GM19193 (cell line): ENCODE data around the gene ZC3H6.

Source experiments
- POLR2A ChIP-seq: IDR thresholded peaks from 4 replicates; pipeline ENCODE4 v1.6.1; 2011; ENCODE audit not compliant: insufficient read depth, insufficient read length; ENCODE audit errors: extremely low read depth

Gene ZC3H6

DNA sequence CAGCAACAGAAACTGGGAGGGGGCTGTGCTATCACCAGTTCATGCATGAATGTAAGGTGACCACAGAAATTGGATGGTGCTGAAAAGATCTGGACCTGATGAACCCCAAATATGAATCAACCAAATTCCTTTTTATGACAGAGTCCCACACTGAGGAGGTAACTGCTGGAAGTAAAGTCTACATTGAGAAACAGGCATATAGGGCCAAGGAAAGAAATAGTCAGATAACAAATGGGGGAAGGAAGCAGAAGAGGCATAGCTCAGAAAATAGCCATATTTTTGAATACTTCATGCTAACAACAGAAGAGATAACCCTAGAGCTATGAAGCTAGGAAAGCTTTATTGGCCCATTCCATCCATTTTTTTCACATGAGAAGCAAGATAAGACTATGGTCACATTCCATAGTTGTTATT lies 25.8 kb downstream of the ZC3H6 start:
- TF ChIP-seq POLR2A, result no peak

DNA sequence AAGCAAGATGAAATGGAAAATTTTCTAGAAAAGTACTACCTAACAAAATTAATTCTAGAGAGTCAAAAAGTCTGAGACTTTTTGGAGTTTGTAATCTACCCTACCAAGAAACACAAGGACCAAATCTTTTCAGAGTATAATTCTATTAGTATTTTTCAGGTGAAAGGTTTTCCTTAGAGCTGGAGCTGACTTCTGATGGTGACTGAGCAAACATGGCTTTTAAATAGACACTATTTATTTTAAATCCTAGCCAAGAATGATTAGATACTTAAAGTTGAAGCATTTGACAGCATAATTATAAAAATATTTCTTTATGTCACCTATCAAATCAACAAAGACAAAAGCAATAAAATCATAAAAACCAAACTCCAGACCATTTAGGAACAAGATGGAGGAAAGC lies 26.6 kb downstream of the ZC3H6 start:
- no peak for TF ChIP-seq POLR2A

- TF ChIP-seq POLR2A, result no peak
Measured at GRCh38 chr2:112304298-112304941, 29.0 kb downstream of the ZC3H6 start.

- TF ChIP-seq POLR2A, result no peak
Measured at GRCh38 chr2:112305132-112305531, 29.7 kb downstream of the ZC3H6 start.

GRCh38 chr2:112310906-112311305 lies 35.5 kb downstream of the ZC3H6 start:
- no peak for TF ChIP-seq POLR2A

DNA sequence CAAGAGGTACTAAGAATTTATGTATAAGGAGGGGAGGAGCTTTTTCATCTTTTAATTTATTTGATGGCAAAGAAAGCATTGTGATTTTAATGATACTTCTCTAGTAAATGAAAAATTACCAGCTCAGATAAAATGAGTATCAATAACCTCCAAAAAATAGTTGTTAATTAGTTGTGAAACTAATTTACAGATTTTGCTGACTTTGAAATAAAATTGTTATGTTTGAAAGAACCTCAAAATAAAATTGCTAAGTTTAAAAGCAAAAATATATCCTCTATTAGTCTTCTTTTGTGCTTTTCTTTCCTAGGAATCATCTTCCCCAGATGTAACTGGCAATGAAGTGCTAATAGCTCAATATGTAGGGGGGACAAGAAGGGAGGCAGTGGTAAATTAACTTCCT lies 36.5 kb downstream of the ZC3H6 start:
- no peak for TF ChIP-seq POLR2A

DNA sequence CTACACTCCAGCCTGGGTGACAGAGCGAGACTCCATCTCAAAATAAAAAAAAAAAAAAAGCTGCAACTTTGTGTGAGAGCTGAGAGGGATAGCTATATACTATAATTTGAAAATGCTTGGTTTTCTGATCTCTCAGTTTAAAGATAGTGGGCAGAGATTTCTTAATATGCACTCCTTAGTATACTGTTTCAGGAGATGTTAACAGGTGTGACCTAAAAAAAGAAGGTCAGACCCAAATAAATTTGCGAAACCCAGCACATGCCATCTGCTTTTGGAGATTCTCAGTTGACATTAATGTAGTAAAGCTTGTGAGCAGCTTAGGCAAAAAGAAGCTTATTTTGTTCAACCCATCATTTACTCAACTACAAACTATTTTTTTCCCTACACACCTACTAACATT lies 37.4 kb downstream of the ZC3H6 start:
- no peak for TF ChIP-seq POLR2A

- no peak for TF ChIP-seq POLR2A
Measured at GRCh38 chr2:112314856-112315255, 39.5 kb downstream of the ZC3H6 start.

- no peak for TF ChIP-seq POLR2A
Measured at GRCh38 chr2:112317303-112318158, 42.1 kb downstream of the ZC3H6 start.

GRCh38 chr2:112318515-112318914 lies 43.1 kb downstream of the ZC3H6 start:
- TF ChIP-seq POLR2A, result no peak

DNA sequence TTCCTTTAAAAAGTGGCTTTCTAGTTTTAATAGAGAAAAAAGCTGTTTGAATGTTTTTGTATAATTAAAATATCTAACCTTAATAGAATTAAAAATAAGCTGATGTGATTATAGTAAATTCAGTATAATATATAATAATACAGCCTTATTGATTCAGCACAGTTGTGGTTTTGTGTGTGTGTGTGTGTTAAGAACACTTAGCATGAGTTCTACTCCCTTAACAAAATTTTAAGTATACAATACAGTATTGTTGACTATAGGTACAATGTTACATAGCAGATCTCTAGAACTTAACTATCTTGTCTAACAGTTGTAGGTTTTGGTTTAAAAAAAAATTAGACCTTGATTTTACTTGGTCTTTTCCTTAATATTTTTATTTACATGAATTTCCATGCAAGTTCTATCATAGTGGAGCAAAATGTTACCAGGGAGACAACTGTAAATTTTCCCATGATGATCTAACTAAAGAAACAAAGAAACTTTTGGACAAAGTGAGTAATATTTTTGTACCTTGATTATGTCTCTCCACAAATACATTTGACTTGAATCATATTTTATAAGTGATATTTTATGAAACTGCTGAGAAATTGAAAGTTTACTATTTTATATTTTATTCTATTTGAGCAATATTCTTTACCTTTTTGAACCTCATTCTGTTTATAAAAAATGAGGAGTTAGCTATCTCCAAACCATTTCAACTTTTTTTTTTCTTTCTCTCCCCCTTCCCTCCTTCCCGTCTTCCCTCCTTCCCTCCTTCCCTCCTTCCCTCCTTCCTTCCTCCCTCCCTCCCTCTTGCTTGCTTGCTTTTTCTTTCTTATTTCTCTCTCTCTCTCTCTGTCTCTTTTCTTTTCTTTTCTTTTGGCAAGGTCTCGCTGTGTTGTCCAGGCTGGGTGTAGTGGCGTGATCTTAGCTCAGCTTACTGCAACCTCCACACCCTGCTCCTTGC lies 46.3 kb downstream of the ZC3H6 start:
- TF ChIP-seq POLR2A, result no peak

- no peak for TF ChIP-seq POLR2A
Measured at GRCh38 chr2:112322919-112323318, 47.5 kb downstream of the ZC3H6 start.

DNA sequence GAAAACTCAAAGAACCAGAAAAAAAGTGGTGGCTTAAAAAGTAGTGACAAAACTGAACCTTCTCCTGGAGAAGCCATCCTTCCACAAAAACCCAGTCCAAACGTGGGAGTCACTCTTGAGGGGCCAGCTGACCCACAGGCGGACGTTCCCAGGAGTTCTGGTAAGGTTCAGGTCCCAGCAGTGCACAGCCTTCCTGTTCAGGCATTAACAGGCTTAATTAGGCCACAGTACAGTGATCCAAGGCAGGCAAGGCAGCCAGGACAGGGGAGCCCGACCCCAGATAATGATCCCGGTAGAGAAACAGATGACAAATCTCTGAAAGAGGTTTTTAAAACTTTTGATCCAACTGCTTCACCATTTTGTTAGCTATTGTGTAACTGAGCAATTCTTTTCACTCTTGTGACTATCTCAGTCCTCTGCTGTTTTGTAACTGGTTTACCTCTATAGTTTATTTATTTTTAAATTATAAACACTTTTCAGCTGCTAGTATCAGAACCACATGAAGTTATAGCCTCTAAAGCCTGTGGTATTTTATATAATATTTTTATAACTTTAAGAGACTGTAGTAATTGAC lies 56.8 kb downstream of the ZC3H6 start:
- TF ChIP-seq POLR2A, result no peak

GRCh38 chr2:112335600-112335999 lies 60.2 kb downstream of the ZC3H6 start:
- TF ChIP-seq POLR2A, result no peak

- TF ChIP-seq POLR2A, result no peak
Measured at GRCh38 chr2:112339986-112340385, 64.6 kb downstream of the ZC3H6 start.
